ENCODE results near the gene ZBTB42. TPM values are rescaled to one million over a fixed set of nuclear protein-coding genes. Genes with fewer than 3 reads are reported as not detected.

The ZBTB42 gene
- total and polyA plus RNA-seq, 2 donors (not counting 3 experiments of a cell fraction or from before 2014, with no cell fraction given): 3.1 to 3.8 TPM

DNA sequence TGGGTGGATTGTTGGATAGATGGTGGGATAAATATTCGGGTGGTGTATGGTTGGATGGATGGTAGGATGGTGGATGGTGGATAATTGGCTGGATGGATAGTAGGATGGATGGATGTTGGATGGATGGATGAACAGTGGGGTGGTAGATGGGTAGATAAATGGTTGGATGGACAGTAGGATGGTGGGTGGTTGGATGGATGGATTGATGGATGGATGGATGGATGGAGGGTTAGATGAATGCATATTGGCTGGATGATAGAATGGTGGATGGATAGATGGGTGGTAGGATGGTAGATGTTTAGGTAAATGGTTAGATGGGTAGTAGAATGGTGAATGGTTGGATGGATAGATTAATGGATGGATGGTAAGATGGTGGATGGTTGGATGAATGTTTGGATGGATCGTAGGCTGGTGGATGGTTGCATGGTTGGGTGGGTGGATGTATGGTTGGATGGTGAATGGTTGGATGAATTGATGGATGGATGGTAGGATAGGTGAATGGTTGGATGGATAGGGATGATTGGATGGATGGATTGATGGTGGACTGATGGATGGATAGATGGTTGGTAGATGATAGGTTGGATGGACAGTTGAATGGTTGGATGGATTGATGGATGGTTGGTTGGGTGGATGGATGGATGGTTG lies 23.6 kb downstream of the ZBTB42 start:
- H3K9me1 ChIP-seq (replicated peaks; ENCODE audit: control insufficient read depth, extremely low read depth, insufficient read depth, low read length): no peaks in the 10 kb centered on the region
- H3K27me3 ChIP-seq (ENCODE audit: control insufficient read depth in 2 of 2, insufficient read depth in 2 of 2, low read length in 2 of 2): no peaks in the 10 kb centered on the region
- no peak overlapping the region for H3K4me3 ChIP-seq (replicated peaks in 1 of 3; ENCODE audit: insufficient read depth in 1 of 3, low read depth in 1 of 3, low read length in 3 of 3)
- DNase-seq (ENCODE audit: low read depth, low spot score): no peak
- no peaks in the 10 kb centered on the region for H3K9me3 ChIP-seq (replicated peaks; ENCODE audit: control insufficient read depth, insufficient read depth, low read length)
- no peaks in the 10 kb centered on the region for H4K20me1 ChIP-seq (replicated peaks; ENCODE audit: control insufficient read depth, extremely low read depth, insufficient read depth, low read length)
- H2AFZ ChIP-seq (ENCODE audit: low read depth, low read length): no peak overlapping the region
- BruUV-seq (replicated peaks): no TSS peak
- CTCF ChIA-PET: interaction anchor here (3.9 kb wide), 1 partner anchor 55 kb away, joined by 117 read pairs; no protein-coding TSS in a partner anchor
- TF ChIP-seq, protein P1, sequence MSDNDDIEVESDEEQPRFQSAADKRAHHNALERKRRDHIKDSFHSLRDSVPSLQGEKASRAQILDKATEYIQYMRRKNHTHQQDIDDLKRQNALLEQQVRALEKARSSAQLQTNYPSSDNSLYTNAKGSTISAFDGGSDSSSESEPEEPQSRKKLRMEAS (IDR thresholded peaks at IDR 0.05; ENCODE audit: insufficient read depth, insufficient read length): no peak
- TF ChIP-seq GATA2 (IDR thresholded peaks at IDR 0.05; ENCODE audit: insufficient read depth, insufficient read length, low read depth, low read length) (no peak), JUN (IDR thresholded peaks at IDR 0.05; ENCODE audit: borderline replicate concordance, insufficient read depth, insufficient read length, low read depth) (no peak), FOS (IDR thresholded peaks at IDR 0.05; ENCODE audit: borderline replicate concordance, insufficient read depth, low read length) (no peak), MYC (IDR thresholded peaks at IDR 0.05; ENCODE audit: low read depth, low read length) (no peak)
- TF ChIP-seq, protein P2, sequence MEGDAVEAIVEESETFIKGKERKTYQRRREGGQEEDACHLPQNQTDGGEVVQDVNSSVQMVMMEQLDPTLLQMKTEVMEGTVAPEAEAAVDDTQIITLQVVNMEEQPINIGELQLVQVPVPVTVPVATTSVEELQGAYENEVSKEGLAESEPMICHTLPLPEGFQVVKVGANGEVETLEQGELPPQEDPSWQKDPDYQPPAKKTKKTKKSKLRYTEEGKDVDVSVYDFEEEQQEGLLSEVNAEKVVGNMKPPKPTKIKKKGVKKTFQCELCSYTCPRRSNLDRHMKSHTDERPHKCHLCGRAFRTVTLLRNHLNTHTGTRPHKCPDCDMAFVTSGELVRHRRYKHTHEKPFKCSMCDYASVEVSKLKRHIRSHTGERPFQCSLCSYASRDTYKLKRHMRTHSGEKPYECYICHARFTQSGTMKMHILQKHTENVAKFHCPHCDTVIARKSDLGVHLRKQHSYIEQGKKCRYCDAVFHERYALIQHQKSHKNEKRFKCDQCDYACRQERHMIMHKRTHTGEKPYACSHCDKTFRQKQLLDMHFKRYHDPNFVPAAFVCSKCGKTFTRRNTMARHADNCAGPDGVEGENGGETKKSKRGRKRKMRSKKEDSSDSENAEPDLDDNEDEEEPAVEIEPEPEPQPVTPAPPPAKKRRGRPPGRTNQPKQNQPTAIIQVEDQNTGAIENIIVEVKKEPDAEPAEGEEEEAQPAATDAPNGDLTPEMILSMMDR (IDR thresholded peaks at IDR 0.05; ENCODE audit: extremely low read depth in 1 of 2, insufficient read depth in 1 of 2, low read depth in 1 of 2, low read length in 2 of 2): no peak
- POLR2A ChIA-PET: no interaction called here
- H3K4me1 ChIP-seq (ENCODE audit: control insufficient read depth, extremely low read depth, insufficient read depth, low read length): peaks cover 10% of the 10 kb centered on the region
- dilution Hi-C loops (cut with MboI; ENCODE audit: extremely low pct_ligation_motif_present, low sequenced_read_pairs): no loop called here
- no peaks in the 10 kb centered on the region for H3K36me3 ChIP-seq (ENCODE audit: control insufficient read depth in 2 of 2, extremely low read depth in 1 of 2, insufficient read depth in 2 of 2, low read length in 2 of 2)
- H3K27ac ChIP-seq (ENCODE audit: insufficient read depth, low read depth, low read length): no peak overlapping the region
- FAIRE-seq: no peak
- no peak overlapping the region for H3K4me2 ChIP-seq (ENCODE audit: insufficient read depth, low read length)
- H3K79me2 ChIP-seq (ENCODE audit: control insufficient read depth, insufficient read depth, low read length): no peaks in the 10 kb centered on the region
- intact Hi-C loops (cut with micrococcal nuclease): no loop called here
- H3K9ac ChIP-seq (replicated peaks; ENCODE audit: extremely low read depth, insufficient read depth, low read length): no peak overlapping the region
